Smooth muscle cell (in vitro differentiated cells): ENCODE data around the gene DPP9. TPM values are rescaled to one million over a fixed set of nuclear protein-coding genes. Genes with fewer than 3 reads are reported as not detected.
"Not testable (repeated sequence)": the region's sequence is repeated elsewhere in the genome, so short reads cannot be mapped to it uniquely, and the experiment has no call there.

ENCODE experiments used
- DNase-seq: peaks from one replicate; lab custom pipeline; 2025; ENCODE audit not compliant: unreplicated experiment; lab: John Stamatoyannopoulos, UW
- H2AFZ ChIP-seq: fragments of 200-600 bp; sonication (generic); 2 replicates; pipeline ENCODE4 v1.6.0; 2016; ENCODE audit warnings: antibody characterized with exemption, low read depth, mild to moderate bottlenecking
- H3F3A ChIP-seq: fragments of 200-600 bp; sonication (generic); 2 replicates; pipeline ENCODE4 v1.6.0; 2017; ENCODE audit warnings: antibody characterized with exemption, low read depth
- H3K27ac ChIP-seq: fragments of 200-600 bp; sonication (generic); 2 replicates; pipeline ENCODE4 v1.5.1; 2016; ENCODE audit warnings: low read depth, mild to moderate bottlenecking
- H3K27me3 ChIP-seq: fragments of 200-600 bp; sonication (generic); 2 replicates; pipeline ENCODE4 v1.6.1; 2016; ENCODE audit warnings: low read depth, mild to moderate bottlenecking
- H3K36me3 ChIP-seq: fragments of 200-600 bp; sonication (generic); 2 replicates; pipeline ENCODE4 v1.5.1; 2016; ENCODE audit warnings: low read depth
- H3K4me1 ChIP-seq: fragments of 200-600 bp; sonication (generic); 2 replicates; pipeline ENCODE4 v1.5.1; 2016; ENCODE audit warnings: low read depth
- H3K4me2 ChIP-seq: fragments of 200-600 bp; sonication (generic); 2 replicates; pipeline ENCODE4 v1.6.0; 2016; ENCODE audit warnings: mild to moderate bottlenecking
- H3K4me3 ChIP-seq: fragments of 200-600 bp; sonication (generic); 2 replicates; pipeline ENCODE4 v1.5.1; 2016; ENCODE audit warnings: mild to moderate bottlenecking
- H3K79me2 ChIP-seq: fragments of 200-600 bp; sonication (generic); 2 replicates; pipeline ENCODE4 v1.6.0; 2016; ENCODE audit warnings: low read depth, mild to moderate bottlenecking
- H3K9ac ChIP-seq: fragments of 200-600 bp; sonication (generic); 2 replicates; pipeline ENCODE4 v1.6.0; 2016; ENCODE audit warnings: low read depth
- H3K9me3 ChIP-seq: fragments of 200-600 bp; sonication (generic); replicated peaks from 2 replicates; pipeline ENCODE4 v1.5.1; 2016; ENCODE audit warnings: low read depth
- H4K20me1 ChIP-seq: fragments of 200-600 bp; sonication (generic); 2 replicates; pipeline ENCODE4 v1.6.0; 2016; ENCODE audit warnings: low read depth
- CTCF ChIP-seq: fragments of 200-600 bp; sonication (generic); IDR thresholded peaks from 2 replicates; pipeline ENCODE4 v1.5.1; 2017; ENCODE audit warnings: borderline replicate concordance, mild to moderate bottlenecking, antibody characterized with exemption; ENCODE audit not compliant: insufficient read depth, poor library complexity, severe bottlenecking
- WGBS: methylation state at CpG from one replicate; pipeline ENCODE4 v1.1.7; 2016; ENCODE audit warnings: low lambda C conversion rate; 5-methylcytosine and 5-hydroxymethylcytosine counted together
- polyA plus RNA-seq: library from polyadenylated mRNA; unstranded; fragments of >200 nt; fragmentation: Nextera tagmentation; extraction: Ambion mirVana; gene quantifications from 2 replicates; pipeline ENCODE4 v1.2.1, GENCODE V29; 2016
- total RNA-seq: library from RNA; depleted of rRNA; stranded (reverse); fragments of >200 nt; gene quantifications from 2 replicates; pipeline ENCODE4 v1.2.3, GENCODE V29; 2014

DPP9 gene
- total and polyA plus RNA-seq, 2 experiments from 2014 or later: 26.3 to 44.3 TPM

GRCh38 chr19:4717966-4718701 lies 5.5 kb downstream of the DPP9 start:
- H3K4me2 ChIP-seq: no peak overlapping the region
- H3K27ac ChIP-seq: no peak overlapping the region
- WGBS: 94% methylated on average over 14 of the region's 15 CpGs
- no peaks in the 10 kb centered on the region for H4K20me1 ChIP-seq
- H3K36me3 ChIP-seq: no peaks in the 10 kb centered on the region
- no peaks in the 10 kb centered on the region for H3F3A ChIP-seq
- H3K27me3 ChIP-seq: no peaks in the 10 kb centered on the region
- no peak for DNase-seq
- no peak overlapping the region for H3K4me3 ChIP-seq
- no peak overlapping the region for H2AFZ ChIP-seq
- no peak for TF ChIP-seq CTCF
- H3K9ac ChIP-seq: no peak overlapping the region
- H3K79me2 ChIP-seq: peaks cover 25% of the 10 kb centered on the region
- H3K4me1 ChIP-seq: peaks cover 9% of the 10 kb centered on the region
- no peaks in the 10 kb centered on the region for H3K9me3 ChIP-seq

- Histone ChIP-seq H4K20me1 (no peaks in the 10 kb centered on the region), H3K4me3 (no peak overlapping the region), H2AFZ (no peak overlapping the region), H3K36me3 (no peaks in the 10 kb centered on the region), H3K27me3 (no peaks in the 10 kb centered on the region), H3K4me2 (no peak overlapping the region), H3K27ac (no peak overlapping the region), H3K9ac (no peak overlapping the region), H3K79me2 (peaks cover 18% of the 10 kb centered on the region), H3K4me1 (peaks cover 2% of the 10 kb centered on the region), H3F3A (no peaks in the 10 kb centered on the region), H3K9me3 (no peaks in the 10 kb centered on the region)
- WGBS: 95% methylated on average over 23 of the region's 23 CpGs
- no peak for DNase-seq
- TF ChIP-seq CTCF: no peak
These were observed 6.3 kb downstream of the DPP9 start for GRCh38 chr19:4717191-4717965.

GRCh38 chr19:4715529-4716221 lies 8.0 kb downstream of the DPP9 start:
- peaks cover under 1% of the 10 kb centered on the region for H3K79me2 ChIP-seq
- no peak overlapping the region for H3K9ac ChIP-seq
- H2AFZ ChIP-seq: no peak overlapping the region
- H3K27ac ChIP-seq: no peak overlapping the region
- H3K4me1 ChIP-seq: no peaks in the 10 kb centered on the region
- H3F3A ChIP-seq: no peaks in the 10 kb centered on the region
- no peaks in the 10 kb centered on the region for H3K36me3 ChIP-seq
- no peaks in the 10 kb centered on the region for H3K9me3 ChIP-seq
- WGBS: 96% methylated on average over 28 of the region's 28 CpGs
- no peak for DNase-seq
- H4K20me1 ChIP-seq: no peaks in the 10 kb centered on the region
- TF ChIP-seq CTCF: no peak
- H3K4me2 ChIP-seq: no peak overlapping the region
- H3K27me3 ChIP-seq: no peaks in the 10 kb centered on the region
- no peak overlapping the region for H3K4me3 ChIP-seq

GRCh38 chr19:4715178-4715528 lies 8.5 kb downstream of the DPP9 start:
- not testable (repeated sequence) for H3K36me3 ChIP-seq, H3K4me1 ChIP-seq, H3F3A ChIP-seq, H3K9ac ChIP-seq, H4K20me1 ChIP-seq, H2AFZ ChIP-seq, H3K4me2 ChIP-seq, DNase-seq, H3K79me2 ChIP-seq, H3K4me3 ChIP-seq, H3K27me3 ChIP-seq, H3K27ac ChIP-seq, H3K9me3 ChIP-seq
- WGBS: 97% methylated on average over 6 of the region's 6 CpGs
